GM21526 (cell line): Measurements from ENCODE around the gene TMEM151B.

Experiments
- ATAC-seq: cut with Tn5 transposase; IDR thresholded peaks from one replicate; pipeline ENCODE4 v1.9.1; 2021; ENCODE audit warnings: moderate library complexity; ENCODE audit not compliant: unreplicated experiment, low FRiP score

TMEM151B gene

DNA sequence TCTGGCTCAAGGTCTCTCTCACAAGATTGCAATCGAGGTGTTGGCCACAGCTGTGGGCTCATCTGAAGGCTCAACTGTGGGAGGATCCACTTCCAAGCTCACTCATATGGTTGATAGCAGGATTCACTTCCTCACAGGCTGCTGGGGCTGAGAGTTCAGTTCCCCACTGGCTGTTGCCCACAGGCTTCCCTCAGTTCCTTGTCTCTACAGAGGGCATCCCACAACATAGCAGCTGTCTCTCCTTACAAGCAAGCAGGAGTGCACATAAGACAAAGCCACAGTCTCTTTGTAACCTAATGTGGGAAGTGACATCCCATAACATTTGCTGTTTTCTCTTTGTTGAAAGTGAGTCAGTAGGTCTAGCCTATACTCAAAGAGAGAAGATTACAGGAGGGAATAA lies 86.2 kb downstream of the TMEM151B start:
- no peak for ATAC-seq
